Stimulated activated CD4-positive, alpha-beta T cell treated with anti-CD3 and anti-CD28 coated beads, Interleukin-12 subunit alpha, Interleukin-12 subunit beta, amount 100 ng/mL, for 4 hours (primary cell): ENCODE results near the gene KCND2.
"Not testable (repeated sequence)": the region's sequence is repeated elsewhere in the genome, so short reads cannot be mapped to it uniquely, and the experiment has no call there.

Experiments used
- DNase-seq: peaks from one replicate; pipeline ENCODE4 v3.0.0-alpha.2; 2020

KCND2 gene

GRCh38 chr7:120272701-120273475, at the start of gene KCND2:
TSS of gene KCND2 (plus strand) at chr7:120273175.
- DNase-seq, result no peak

GRCh38 chr7:120226188-120226587, 46.8 kb upstream of the KCND2 start:
- no peak for DNase-seq

GRCh38 chr7:120227255-120227654, 45.7 kb upstream of the KCND2 start:
- no peak for DNase-seq

GRCh38 chr7:120229084-120229483, 43.9 kb upstream of the KCND2 start:
- DNase-seq, result no peak

- DNase-seq, result no peak
Observed at GRCh38 chr7:120233338-120233737, 39.6 kb upstream of the KCND2 start.

GRCh38 chr7:120240350-120240749, 32.6 kb upstream of the KCND2 start:
- DNase-seq, result not testable (repeated sequence)

- no peak for DNase-seq
Observed at GRCh38 chr7:120241973-120242372, 31.0 kb upstream of the KCND2 start.

GRCh38 chr7:120254845-120255244, 18.1 kb upstream of the KCND2 start:
- no peak for DNase-seq

- DNase-seq, result no peak
Observed at GRCh38 chr7:120256344-120257070, 16.5 kb upstream of the KCND2 start.

- DNase-seq, result no peak
Observed at GRCh38 chr7:120259386-120259785, 13.6 kb upstream of the KCND2 start.

- no peak for DNase-seq
Observed at GRCh38 chr7:120260111-120260510, 12.9 kb upstream of the KCND2 start.

GRCh38 chr7:120272261-120272660, 714 bp upstream of the KCND2 start:
- DNase-seq, result no peak

- DNase-seq, result no peak
Observed at GRCh38 chr7:120273476-120273975, 551 bp downstream of the KCND2 start.

GRCh38 chr7:120274482-120274881, 1.5 kb downstream of the KCND2 start:
- DNase-seq, result no peak

- DNase-seq, result no peak
Observed at GRCh38 chr7:120274899-120275298, 1.9 kb downstream of the KCND2 start.

- no peak for DNase-seq
Observed at GRCh38 chr7:120276720-120277119, 3.7 kb downstream of the KCND2 start.

GRCh38 chr7:120278773-120279172, 5.8 kb downstream of the KCND2 start:
- DNase-seq, result no peak

- DNase-seq, result no peak
Observed at GRCh38 chr7:120280743-120281142, 7.8 kb downstream of the KCND2 start.

- DNase-seq, result no peak
Observed at GRCh38 chr7:120293027-120293426, 20.1 kb downstream of the KCND2 start.

- DNase-seq, result no peak
Observed at GRCh38 chr7:120302190-120302589, 29.2 kb downstream of the KCND2 start.

- no peak for DNase-seq
Observed at GRCh38 chr7:120303105-120303504, 30.1 kb downstream of the KCND2 start.

- DNase-seq, result no peak
Observed at GRCh38 chr7:120304674-120305073, 31.7 kb downstream of the KCND2 start.

GRCh38 chr7:120307991-120308545, 35.1 kb downstream of the KCND2 start:
- no peak for DNase-seq
